PC-3 (cell line): ENCODE results near the gene SYT1. TPM values are rescaled to one million over a fixed set of nuclear protein-coding genes. Genes with fewer than 3 reads are reported as not detected.

Source experiments
- ATAC-seq: fragments of 200-7000 bp; cut with Tn5 transposase; 2 replicates; pipeline ENCODE4 v1.9.1; 2020; ENCODE audit warnings: mild to moderate bottlenecking, moderate library complexity
- BruUV-seq: library from RNA; stranded (reverse); fragments of 400-500 nt; replicated peaks from 2 replicates; lab custom pipeline; 2021; lab: Mats Ljungman, UMichigan
- CTCF ChIA-PET: fragments of 300-600 bp; sonication (Branson Sonifier 250); formaldehyde crosslinking; loops from one replicate; lab custom pipeline; 2022; ENCODE audit warnings: antibody characterized with exemption; lab: Charles Lee
- POLR2A ChIA-PET: fragments of 300-600 bp; sonication (Branson Sonifier 250); formaldehyde crosslinking; loops from one replicate; lab custom pipeline; 2022; ENCODE audit warnings: antibody characterized with exemption; ENCODE audit not compliant: unreplicated experiment; lab: Charles Lee
- DNase-seq: peaks from one replicate; pipeline ENCODE4 v3.0.0-alpha.2; 2015
- H2AFZ ChIP-seq: fragments of 300-600 bp; sonication (generic); 2 replicates; pipeline ENCODE4 v1.6.0; 2016; ENCODE audit warnings: antibody characterized with exemption, low read length
- H3F3A ChIP-seq: fragments of 300-600 bp; sonication (generic); one replicate; pipeline ENCODE4 v1.6.0; 2017; ENCODE audit warnings: antibody characterized with exemption, low read length, control low read depth, mild to moderate bottlenecking; ENCODE audit not compliant: unreplicated experiment
- H3K27ac ChIP-seq: fragments of 300-600 bp; sonication (generic); 2 replicates; pipeline ENCODE4 v1.5.1; 2016; ENCODE audit warnings: mild to moderate bottlenecking, low read length
- H3K27me3 ChIP-seq: fragments of 300-600 bp; sonication (generic); 2 replicates; pipeline ENCODE4 v1.6.1; 2016; ENCODE audit warnings: low read length, mixed read lengths
- H3K36me3 ChIP-seq: fragments of 300-600 bp; sonication (generic); 2 replicates; pipeline ENCODE4 v1.6.1; 2016; ENCODE audit warnings: low read depth, mixed run types, low read length, mixed read lengths
- H3K4me1 ChIP-seq: fragments of 300-600 bp; sonication (generic); 2 replicates; pipeline ENCODE4 v1.5.1; 2016; ENCODE audit warnings: low read length; ENCODE audit not compliant: insufficient read depth
- H3K4me2 ChIP-seq: fragments of 300-600 bp; sonication (generic); 2 replicates; pipeline ENCODE4 v1.6.0; 2016; ENCODE audit warnings: low read length
- H3K4me3 ChIP-seq: fragments of 300-600 bp; sonication (generic); 2 replicates; pipeline ENCODE4 v1.5.1; 2016; ENCODE audit warnings: mild to moderate bottlenecking, low read length, mixed read lengths
- H3K79me2 ChIP-seq: fragments of 300-600 bp; sonication (generic); 2 replicates; pipeline ENCODE4 v1.6.1; 2017; ENCODE audit warnings: low read length, mixed read lengths
- H3K9ac ChIP-seq: fragments of 300-600 bp; sonication (generic); 2 replicates; pipeline ENCODE4 v1.6.0; 2016; ENCODE audit warnings: mild to moderate bottlenecking, low read length
- H3K9me2 ChIP-seq: fragments of 300-600 bp; sonication (generic); replicated peaks from 2 replicates; pipeline ENCODE4 v1.6.1; 2016; ENCODE audit warnings: mixed run types, low read length, mixed read lengths
- H3K9me3 ChIP-seq: fragments of 300-600 bp; sonication (generic); 2 replicates; pipeline ENCODE4 v1.6.1; 2016; ENCODE audit warnings: low read length, mixed read lengths
- H4K20me1 ChIP-seq: fragments of 300-600 bp; sonication (generic); 2 replicates; pipeline ENCODE4 v1.6.1; 2016; ENCODE audit warnings: low read length, mixed read lengths
- CTCF ChIP-seq: fragments of 300-600 bp; sonication (generic); conservative IDR thresholded peaks from 2 replicates; pipeline ENCODE4 v1.5.1; 2017; ENCODE audit warnings: antibody characterized with exemption, low read depth, mild to moderate bottlenecking, low read length
- EZH2 ChIP-seq: fragments of 300-600 bp; sonication (generic); IDR thresholded peaks from one replicate; pipeline ENCODE4 v1.6.1; 2017; ENCODE audit warnings: antibody characterized with exemption, mild to moderate bottlenecking, low read length; ENCODE audit not compliant: unreplicated experiment
- EZH2phosphoT487 ChIP-seq: fragments of 300-600 bp; sonication (generic); IDR thresholded peaks from 2 replicates; pipeline ENCODE4 v1.6.1; 2018; ENCODE audit warnings: mild to moderate bottlenecking, antibody characterized with exemption, low read length, borderline replicate concordance
- intact Hi-C: fragments of 100-400 bp; cut with micrococcal nuclease; formaldehyde crosslinking; loops from 2 replicates; pipeline ENCODE4 v1.9.0; 2023
- total RNA-seq: library from RNA; depleted of rRNA; stranded (reverse); fragments of >200 nt; gene quantifications from 2 replicates; pipeline ENCODE4 v1.2.3, GENCODE V29; 2014

Gene SYT1
- total RNA-seq, 1 experiment from 2014 or later: 0.51 TPM

GRCh38 chr12:79119796-79120195 is 255.2 kb downstream of the SYT1 start:
- no peak overlapping the region for H3K9ac ChIP-seq
- no peak overlapping the region for H2AFZ ChIP-seq
- DNase-seq (no peak), ATAC-seq (no peak)
- ChIA-PET POLR2A (no interaction called here), CTCF (interaction anchor here (0.6 kb wide), 1 partner anchor 13 kb away, joined by 6 read pairs; no protein-coding TSS in a partner anchor)
- BruUV-seq: no TSS peak
- no peaks in the 10 kb centered on the region for H3K36me3 ChIP-seq
- no peaks in the 10 kb centered on the region for H3F3A ChIP-seq
- H3K27ac ChIP-seq: no peak overlapping the region
- TF ChIP-seq EZH2phosphoT487: no peak
- TF ChIP-seq CTCF: no peak
- TF ChIP-seq EZH2: no peak
- H3K4me1 ChIP-seq: no peaks in the 10 kb centered on the region
- no peaks in the 10 kb centered on the region for H3K27me3 ChIP-seq
- intact Hi-C loops: no loop called here
- no peaks in the 10 kb centered on the region for H3K79me2 ChIP-seq
- no peak overlapping the region for H3K4me3 ChIP-seq
- H3K9me2 ChIP-seq: no peaks in the 10 kb centered on the region
- no peaks in the 10 kb centered on the region for H4K20me1 ChIP-seq
- no peaks in the 10 kb centered on the region for H3K9me3 ChIP-seq
- no peak overlapping the region for H3K4me2 ChIP-seq

DNA sequence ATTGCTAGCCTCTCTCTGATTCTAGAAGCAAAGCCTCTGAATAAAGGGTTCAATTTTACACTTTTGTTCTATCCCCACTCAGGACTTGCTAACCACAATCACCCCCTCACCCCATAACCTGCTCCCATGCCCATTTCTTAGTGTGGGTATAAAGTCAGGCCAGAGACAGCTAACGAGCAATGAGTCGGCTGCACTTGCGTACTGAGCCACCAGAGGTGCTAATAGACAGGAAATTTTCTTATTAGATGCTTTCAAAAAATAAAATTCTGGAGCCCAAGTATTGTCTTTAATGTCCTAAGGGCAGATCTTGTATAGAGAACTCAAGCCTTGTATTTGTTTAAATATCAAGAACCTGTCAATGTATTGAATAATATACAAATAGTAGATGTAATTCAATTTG is 256.9 kb downstream of the SYT1 start:
- intact Hi-C loops: loop anchor here (1.0 kb wide), 1 partner anchor 224 kb away; no protein-coding TSS in a partner anchor
- Histone ChIP-seq H3K9me2 (no peaks in the 10 kb centered on the region), H3F3A (no peaks in the 10 kb centered on the region), H3K4me2 (no peak overlapping the region), H3K4me3 (no peak overlapping the region), H3K9ac (no peak overlapping the region), H3K27ac (no peak overlapping the region), H3K36me3 (no peaks in the 10 kb centered on the region), H3K9me3 (no peaks in the 10 kb centered on the region), H3K4me1 (no peaks in the 10 kb centered on the region), H3K27me3 (no peaks in the 10 kb centered on the region), H4K20me1 (no peaks in the 10 kb centered on the region), H2AFZ (no peak overlapping the region), H3K79me2 (no peaks in the 10 kb centered on the region)
- DNase-seq (peak; percentile 18), ATAC-seq (no peak)
- no peak for TF ChIP-seq EZH2
- TF ChIP-seq EZH2phosphoT487: no peak
- TF ChIP-seq CTCF: peak; percentile 59
- no TSS peak for BruUV-seq
- CTCF ChIA-PET: no interaction called here
- POLR2A ChIA-PET: no interaction called here

DNA sequence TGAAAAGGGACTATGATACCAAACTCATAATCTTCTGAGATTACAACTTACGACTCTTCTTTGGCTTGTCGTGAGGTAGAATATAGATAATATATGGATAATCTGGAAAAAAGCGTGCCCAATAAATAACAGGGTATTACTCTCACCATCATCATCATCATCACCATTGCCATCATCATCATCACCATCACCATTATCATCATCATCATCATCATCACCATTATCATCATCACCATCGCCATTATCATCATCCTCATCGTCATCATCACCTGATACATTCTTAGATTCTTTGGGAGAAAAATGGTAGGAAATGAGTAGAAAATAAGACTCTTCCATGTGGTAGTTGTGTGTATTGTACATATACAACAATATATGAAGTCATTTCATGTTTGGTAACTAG is 259.8 kb downstream of the SYT1 start:
- intact Hi-C loops: no loop called here
- no TSS peak for BruUV-seq
- no peak overlapping the region for H3K4me3 ChIP-seq
- ATAC-seq (no peak), DNase-seq (no peak)
- no peak overlapping the region for H3K9ac ChIP-seq
- H3K4me1 ChIP-seq: no peaks in the 10 kb centered on the region
- no peak for TF ChIP-seq EZH2phosphoT487
- TF ChIP-seq EZH2: no peak
- no peak for TF ChIP-seq CTCF
- no peaks in the 10 kb centered on the region for H3K79me2 ChIP-seq
- POLR2A ChIA-PET: no interaction called here
- no peaks in the 10 kb centered on the region for H3K9me3 ChIP-seq
- H4K20me1 ChIP-seq: no peaks in the 10 kb centered on the region
- no peak overlapping the region for H3K27ac ChIP-seq
- H3F3A ChIP-seq: no peaks in the 10 kb centered on the region
- no peak overlapping the region for H3K4me2 ChIP-seq
- H3K36me3 ChIP-seq: no peaks in the 10 kb centered on the region
- no peaks in the 10 kb centered on the region for H3K27me3 ChIP-seq
- CTCF ChIA-PET: interaction anchor here (1.4 kb wide), 1 partner anchor 221 kb away, joined by 6 read pairs; no protein-coding TSS in a partner anchor
- no peaks in the 10 kb centered on the region for H3K9me2 ChIP-seq
- H2AFZ ChIP-seq: no peak overlapping the region
